Gastroesophageal sphincter (tissue), 3 donors: Measurements from ENCODE around the gene ELK4.

Experiments used
- POLR2A ChIP-seq, 2 donors: fragments of 450-650 bp; IDR thresholded peaks; one replicate each; pipeline ENCODE4 v1.6.1; 2017; ENCODE audit warnings: antibody characterized with exemption in 2 of 2, mild to moderate bottlenecking in 2 of 2, moderate library complexity in 1 of 2
- POLR2AphosphoS5 ChIP-seq: sonication (generic); formaldehyde crosslinking; IDR thresholded peaks from one replicate; pipeline ENCODE4 v1.6.1; 2017; ENCODE audit warnings: antibody characterized with exemption
- TF ChIP-seq, protein P1 (sequence below), 4 experiments: fragments of 200-600 bp in 2 of 4; fragments of 450-650 bp in 2 of 4; sonication (generic) in 1 of 4; IDR thresholded peaks; one replicate each; pipeline ENCODE4 v1.5.1; 2017 to 2019; ENCODE audit warnings: antibody characterized with exemption in 4 of 4, mild to moderate bottlenecking in 2 of 4, moderate library complexity in 2 of 4

DNA sequence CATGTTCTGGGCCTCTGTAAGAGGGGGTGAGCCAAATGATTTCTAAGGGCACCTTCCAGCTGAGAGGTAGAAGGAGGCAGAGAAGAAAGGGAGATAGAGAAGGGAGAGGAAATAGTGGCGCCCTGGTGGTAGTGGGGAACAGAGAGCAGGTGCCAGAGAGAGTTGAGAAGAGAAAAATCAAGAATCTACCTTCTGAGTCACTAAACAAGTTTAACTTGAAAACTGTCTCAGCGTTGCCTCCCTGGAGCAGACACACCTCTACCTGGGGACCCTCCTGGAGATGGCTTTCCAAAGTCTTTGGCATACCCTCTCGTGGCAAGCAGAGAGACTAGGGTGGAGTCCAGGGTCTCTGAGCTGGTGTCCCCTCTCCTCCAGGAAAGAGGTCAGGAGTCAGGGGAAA, 49.6 kb upstream of the ELK4 start:
- TF ChIP-seq, protein P1, sequence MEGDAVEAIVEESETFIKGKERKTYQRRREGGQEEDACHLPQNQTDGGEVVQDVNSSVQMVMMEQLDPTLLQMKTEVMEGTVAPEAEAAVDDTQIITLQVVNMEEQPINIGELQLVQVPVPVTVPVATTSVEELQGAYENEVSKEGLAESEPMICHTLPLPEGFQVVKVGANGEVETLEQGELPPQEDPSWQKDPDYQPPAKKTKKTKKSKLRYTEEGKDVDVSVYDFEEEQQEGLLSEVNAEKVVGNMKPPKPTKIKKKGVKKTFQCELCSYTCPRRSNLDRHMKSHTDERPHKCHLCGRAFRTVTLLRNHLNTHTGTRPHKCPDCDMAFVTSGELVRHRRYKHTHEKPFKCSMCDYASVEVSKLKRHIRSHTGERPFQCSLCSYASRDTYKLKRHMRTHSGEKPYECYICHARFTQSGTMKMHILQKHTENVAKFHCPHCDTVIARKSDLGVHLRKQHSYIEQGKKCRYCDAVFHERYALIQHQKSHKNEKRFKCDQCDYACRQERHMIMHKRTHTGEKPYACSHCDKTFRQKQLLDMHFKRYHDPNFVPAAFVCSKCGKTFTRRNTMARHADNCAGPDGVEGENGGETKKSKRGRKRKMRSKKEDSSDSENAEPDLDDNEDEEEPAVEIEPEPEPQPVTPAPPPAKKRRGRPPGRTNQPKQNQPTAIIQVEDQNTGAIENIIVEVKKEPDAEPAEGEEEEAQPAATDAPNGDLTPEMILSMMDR (IDR thresholded peaks at IDR 0.05): no peak
- TF ChIP-seq POLR2A (IDR thresholded peaks at IDR 0.05) (no peak), POLR2AphosphoS5 (no peak)
